Measurements from ENCODE around the gene PRIM1. TPM values are rescaled to one million over a fixed set of nuclear protein-coding genes. Genes with fewer than 3 reads are reported as not detected.
A peak's percentile ranks its signal among the peaks of the same experiment; 100 is the strongest.

The PRIM1 gene
- polyA plus RNA-seq, 2 donors: 3.2 to 7.4 TPM

- Histone ChIP-seq H3K36me3 (ENCODE audit: control insufficient read depth in 2 of 2, insufficient read depth in 2 of 2, low read length in 1 of 2) (peaks cover 0 to 8% of the 10 kb centered on the region in 2 donors), H3K9me3 (ENCODE audit: control insufficient read depth in 2 of 2, insufficient read depth in 1 of 2, low read depth in 1 of 2, low read length in 1 of 2) (no peaks in the 10 kb centered on the region), H3K4me1 (ENCODE audit: control insufficient read depth in 2 of 2, insufficient read depth in 2 of 2, low read length in 1 of 2) (peaks cover 11 to 16% of the 10 kb centered on the region in 2 donors), H3K27me3 (ENCODE audit: control insufficient read depth in 1 of 2, insufficient read depth in 2 of 2, low read length in 2 of 2) (no peaks in the 10 kb centered on the region), H3K27ac (ENCODE audit: low read depth in 2 of 2, low read length in 1 of 2) (peak overlapping the region; percentile 36 to 81), H3K4me3 (ENCODE audit: low read depth in 1 of 2, low read length in 2 of 2) (peak overlapping the region in 1 of 2 donors; percentile 21)
- 11 to 24% methylated on average over 2 of the region's 2 CpGs for WGBS, 2 donors
Measured at GRCh38 chr12:56721721-56722120, 30.4 kb downstream of the PRIM1 start.

GRCh38 chr12:56721216-56721615, 30.9 kb downstream of the PRIM1 start:
- WGBS, 2 donors: 41 to 55% methylated on average over 2 of the region's 2 CpGs
- H3K27me3 ChIP-seq (ENCODE audit: control insufficient read depth in 1 of 2, insufficient read depth in 2 of 2, low read length in 2 of 2): no peaks in the 10 kb centered on the region
- peak overlapping the region; percentile 36 to 81 for H3K27ac ChIP-seq (ENCODE audit: low read depth in 2 of 2, low read length in 1 of 2)
- H3K36me3 ChIP-seq (ENCODE audit: control insufficient read depth in 2 of 2, insufficient read depth in 2 of 2, low read length in 1 of 2): peaks cover 0 to 9% of the 10 kb centered on the region in 2 donors
- peak overlapping the region in 1 of 2 donors; percentile 21 for H3K4me3 ChIP-seq (ENCODE audit: low read depth in 1 of 2, low read length in 2 of 2)
- H3K4me1 ChIP-seq (ENCODE audit: control insufficient read depth in 2 of 2, insufficient read depth in 2 of 2, low read length in 1 of 2): peaks cover 14 to 16% of the 10 kb centered on the region in 2 donors
- no peaks in the 10 kb centered on the region for H3K9me3 ChIP-seq (ENCODE audit: control insufficient read depth in 2 of 2, insufficient read depth in 1 of 2, low read depth in 1 of 2, low read length in 1 of 2)

- peak overlapping the region; percentile 36 to 81 for H3K27ac ChIP-seq (ENCODE audit: low read depth in 2 of 2, low read length in 1 of 2)
- H3K9me3 ChIP-seq (ENCODE audit: control insufficient read depth in 2 of 2, insufficient read depth in 1 of 2, low read depth in 1 of 2, low read length in 1 of 2): no peaks in the 10 kb centered on the region
- 72 to 74% methylated on average over 1 of the region's 1 CpG for WGBS, 2 donors
- peak overlapping the region in 1 of 2 donors; percentile 21 for H3K4me3 ChIP-seq (ENCODE audit: low read depth in 1 of 2, low read length in 2 of 2)
- peaks cover 14 to 18% of the 10 kb centered on the region in 2 donors for H3K4me1 ChIP-seq (ENCODE audit: control insufficient read depth in 2 of 2, insufficient read depth in 2 of 2, low read length in 1 of 2)
- H3K27me3 ChIP-seq (ENCODE audit: control insufficient read depth in 1 of 2, insufficient read depth in 2 of 2, low read length in 2 of 2): no peaks in the 10 kb centered on the region
- H3K36me3 ChIP-seq (ENCODE audit: control insufficient read depth in 2 of 2, insufficient read depth in 2 of 2, low read length in 1 of 2): peaks cover 0 to 14% of the 10 kb centered on the region in 2 donors
Measured at GRCh38 chr12:56720731-56721151, 31.4 kb downstream of the PRIM1 start.

DNA sequence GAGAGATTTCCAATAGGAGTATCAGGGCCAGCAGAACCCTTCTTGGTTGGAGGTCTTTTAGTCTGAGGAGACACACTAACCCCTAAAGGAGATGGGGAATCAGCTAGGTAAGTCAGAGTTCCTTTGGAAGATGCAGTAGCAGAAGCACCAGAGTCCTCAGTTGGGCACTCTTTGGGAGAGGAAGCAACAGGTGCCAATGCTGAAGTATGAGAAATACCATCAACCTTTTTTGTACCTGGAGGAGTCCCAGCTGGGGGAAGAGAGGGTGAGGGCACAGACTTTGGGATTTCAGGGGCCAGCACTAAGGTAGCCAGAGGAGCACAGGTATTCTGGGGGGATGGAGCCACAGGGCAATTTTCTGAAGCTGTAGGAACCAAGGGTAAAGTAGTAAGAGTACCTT, 33.1 kb downstream of the PRIM1 start:
- Histone ChIP-seq H3K9me3 (ENCODE audit: control insufficient read depth in 2 of 2, insufficient read depth in 1 of 2, low read depth in 1 of 2, low read length in 1 of 2) (no peaks in the 10 kb centered on the region), H3K27ac (ENCODE audit: low read depth in 2 of 2, low read length in 1 of 2) (no peak overlapping the region), H3K27me3 (ENCODE audit: control insufficient read depth in 1 of 2, insufficient read depth in 2 of 2, low read length in 2 of 2) (no peaks in the 10 kb centered on the region), H3K36me3 (ENCODE audit: control insufficient read depth in 2 of 2, insufficient read depth in 2 of 2, low read length in 1 of 2) (peaks cover 0 to 21% of the 10 kb centered on the region in 2 donors), H3K4me1 (ENCODE audit: control insufficient read depth in 2 of 2, insufficient read depth in 2 of 2, low read length in 1 of 2) (peaks cover 14 to 19% of the 10 kb centered on the region in 2 donors), H3K4me3 (ENCODE audit: low read depth in 1 of 2, low read length in 2 of 2) (no peak overlapping the region)

DNA sequence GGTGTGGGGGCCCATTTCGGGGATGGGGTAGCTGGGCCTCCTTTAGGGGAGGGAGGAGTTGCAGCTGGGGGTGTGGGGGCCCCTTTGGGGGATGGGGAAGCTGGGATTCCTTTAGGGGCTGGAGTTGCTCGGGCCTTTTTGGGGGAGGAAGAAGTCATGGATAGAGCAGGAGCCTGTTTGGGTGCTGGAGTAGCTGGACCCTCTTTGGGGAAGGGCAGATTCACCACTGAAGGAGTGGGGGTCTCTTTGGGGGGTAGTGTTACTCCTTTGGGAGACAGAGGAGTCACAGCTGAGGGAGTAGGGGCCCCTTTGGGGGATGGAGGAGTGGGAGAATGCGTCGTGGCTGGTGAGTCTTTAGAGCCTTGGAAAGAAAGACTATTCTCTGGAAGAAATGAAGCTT, 33.5 kb downstream of the PRIM1 start:
- Histone ChIP-seq H3K4me1 (ENCODE audit: control insufficient read depth in 2 of 2, insufficient read depth in 2 of 2, low read length in 1 of 2) (peaks cover 14 to 19% of the 10 kb centered on the region in 2 donors), H3K36me3 (ENCODE audit: control insufficient read depth in 2 of 2, insufficient read depth in 2 of 2, low read length in 1 of 2) (peaks cover 0 to 21% of the 10 kb centered on the region in 2 donors), H3K27ac (ENCODE audit: low read depth in 2 of 2, low read length in 1 of 2) (no peak overlapping the region), H3K9me3 (ENCODE audit: control insufficient read depth in 2 of 2, insufficient read depth in 1 of 2, low read depth in 1 of 2, low read length in 1 of 2) (no peaks in the 10 kb centered on the region), H3K4me3 (ENCODE audit: low read depth in 1 of 2, low read length in 2 of 2) (no peak overlapping the region), H3K27me3 (ENCODE audit: control insufficient read depth in 1 of 2, insufficient read depth in 2 of 2, low read length in 2 of 2) (no peaks in the 10 kb centered on the region)
- 44 to 55% methylated on average over 4 of the region's 4 CpGs for WGBS, 2 donors

DNA sequence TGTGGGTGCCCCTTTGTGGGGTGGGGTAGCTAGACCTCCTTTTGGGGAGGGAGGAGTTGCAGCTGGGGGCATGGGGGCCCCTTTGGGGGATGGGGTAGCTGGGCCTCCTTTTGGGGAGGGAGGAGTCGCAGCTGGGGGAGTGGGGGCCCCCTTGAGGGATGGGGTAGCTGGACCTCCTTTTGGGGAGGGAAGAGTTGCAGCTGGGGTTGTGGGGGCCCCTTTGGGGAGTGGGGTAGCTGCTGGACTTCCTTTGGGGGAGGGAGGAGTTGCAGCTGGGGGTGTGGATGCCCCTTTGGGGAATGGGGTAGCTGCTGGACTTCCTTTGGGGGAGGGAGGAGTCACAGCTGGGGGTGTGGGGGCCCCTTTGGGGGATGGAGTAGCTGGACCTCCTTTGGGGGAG, 34.0 kb downstream of the PRIM1 start:
- peak overlapping the region in 1 of 2 donors; percentile 22 for H3K27ac ChIP-seq (ENCODE audit: low read depth in 2 of 2, low read length in 1 of 2)
- peaks cover 14 to 19% of the 10 kb centered on the region in 2 donors for H3K4me1 ChIP-seq (ENCODE audit: control insufficient read depth in 2 of 2, insufficient read depth in 2 of 2, low read length in 1 of 2)
- peaks cover 0 to 23% of the 10 kb centered on the region in 2 donors for H3K36me3 ChIP-seq (ENCODE audit: control insufficient read depth in 2 of 2, insufficient read depth in 2 of 2, low read length in 1 of 2)
- H3K27me3 ChIP-seq (ENCODE audit: control insufficient read depth in 1 of 2, insufficient read depth in 2 of 2, low read length in 2 of 2): no peaks in the 10 kb centered on the region
- H3K4me3 ChIP-seq (ENCODE audit: low read depth in 1 of 2, low read length in 2 of 2): no peak overlapping the region
- H3K9me3 ChIP-seq (ENCODE audit: control insufficient read depth in 2 of 2, insufficient read depth in 1 of 2, low read depth in 1 of 2, low read length in 1 of 2): no peaks in the 10 kb centered on the region
- WGBS, 2 donors: 87 to 88% methylated on average over 1 of the region's 1 CpG

- H3K9me3 ChIP-seq (ENCODE audit: control insufficient read depth in 2 of 2, insufficient read depth in 1 of 2, low read depth in 1 of 2, low read length in 1 of 2): no peaks in the 10 kb centered on the region
- no peak overlapping the region for H3K4me3 ChIP-seq (ENCODE audit: low read depth in 1 of 2, low read length in 2 of 2)
- peaks cover 14 to 19% of the 10 kb centered on the region in 2 donors for H3K4me1 ChIP-seq (ENCODE audit: control insufficient read depth in 2 of 2, insufficient read depth in 2 of 2, low read length in 1 of 2)
- 79 to 82% methylated on average over 4 of the region's 4 CpGs for WGBS, 2 donors
- peaks cover 0 to 27% of the 10 kb centered on the region in 2 donors for H3K36me3 ChIP-seq (ENCODE audit: control insufficient read depth in 2 of 2, insufficient read depth in 2 of 2, low read length in 1 of 2)
- H3K27me3 ChIP-seq (ENCODE audit: control insufficient read depth in 1 of 2, insufficient read depth in 2 of 2, low read length in 2 of 2): no peaks in the 10 kb centered on the region
- no peak overlapping the region for H3K27ac ChIP-seq (ENCODE audit: low read depth in 2 of 2, low read length in 1 of 2)
Measured at GRCh38 chr12:56716933-56717880, 34.9 kb downstream of the PRIM1 start.

DNA sequence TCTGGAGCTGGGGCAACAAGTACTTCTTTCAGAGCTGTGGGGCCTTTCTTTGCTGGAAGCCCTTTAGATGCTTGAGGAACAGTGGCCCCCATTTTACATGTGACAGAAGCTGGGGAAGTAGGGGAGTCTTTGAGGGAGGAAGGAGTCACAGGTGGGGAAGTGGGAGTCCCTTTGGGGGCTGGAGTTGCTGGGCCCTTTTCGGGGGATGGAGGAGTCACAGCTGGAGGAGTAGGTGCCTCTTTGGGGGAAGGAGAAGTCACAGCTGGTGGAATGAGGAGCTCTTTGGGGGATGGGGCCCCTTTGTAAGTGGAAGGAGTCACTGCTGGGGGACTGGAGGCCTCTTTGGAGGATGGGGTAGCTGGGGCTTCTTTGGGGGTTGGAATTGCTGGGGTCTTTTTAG, 35.7 kb downstream of the PRIM1 start:
- Histone ChIP-seq H3K36me3 (ENCODE audit: control insufficient read depth in 2 of 2, insufficient read depth in 2 of 2, low read length in 1 of 2) (peaks cover 0 to 27% of the 10 kb centered on the region in 2 donors), H3K27ac (ENCODE audit: low read depth in 2 of 2, low read length in 1 of 2) (peak overlapping the region in 1 of 2 donors; percentile 1), H3K4me1 (ENCODE audit: control insufficient read depth in 2 of 2, insufficient read depth in 2 of 2, low read length in 1 of 2) (peaks cover 14 to 19% of the 10 kb centered on the region in 2 donors), H3K27me3 (ENCODE audit: control insufficient read depth in 1 of 2, insufficient read depth in 2 of 2, low read length in 2 of 2) (no peaks in the 10 kb centered on the region), H3K9me3 (ENCODE audit: control insufficient read depth in 2 of 2, insufficient read depth in 1 of 2, low read depth in 1 of 2, low read length in 1 of 2) (no peaks in the 10 kb centered on the region), H3K4me3 (ENCODE audit: low read depth in 1 of 2, low read length in 2 of 2) (no peak overlapping the region)
- 56 to 65% methylated on average over 1 of the region's 1 CpG for WGBS, 2 donors

DNA sequence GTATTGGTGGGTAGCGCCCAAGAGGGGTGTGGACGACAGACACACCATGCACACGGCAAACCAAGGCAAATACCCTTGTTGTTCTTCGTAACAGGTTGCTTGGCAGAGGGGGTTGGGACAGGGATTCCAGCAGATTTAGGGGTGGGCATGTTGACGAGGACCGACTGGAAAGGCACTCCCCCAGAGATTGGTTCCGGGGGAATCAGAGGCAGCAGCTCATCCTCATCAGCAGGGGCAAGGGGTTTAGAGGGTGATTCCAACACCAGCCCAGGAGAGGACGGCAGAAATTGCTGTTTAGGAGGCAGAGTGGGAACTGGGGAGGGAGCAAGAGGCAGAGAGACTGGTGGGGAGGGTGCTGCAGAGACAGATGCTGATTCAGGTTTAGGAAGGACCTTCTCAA, 36.3 kb downstream of the PRIM1 start:
- H3K36me3 ChIP-seq (ENCODE audit: control insufficient read depth in 2 of 2, insufficient read depth in 2 of 2, low read length in 1 of 2): peaks cover 0 to 23% of the 10 kb centered on the region in 2 donors
- peaks cover 14% of the 10 kb centered on the region in 2 donors for H3K4me1 ChIP-seq (ENCODE audit: control insufficient read depth in 2 of 2, insufficient read depth in 2 of 2, low read length in 1 of 2)
- H3K27me3 ChIP-seq (ENCODE audit: control insufficient read depth in 1 of 2, insufficient read depth in 2 of 2, low read length in 2 of 2): no peaks in the 10 kb centered on the region
- no peak overlapping the region for H3K4me3 ChIP-seq (ENCODE audit: low read depth in 1 of 2, low read length in 2 of 2)
- WGBS, 2 donors: 67 to 76% methylated on average over 8 of the region's 8 CpGs
- no peaks in the 10 kb centered on the region for H3K9me3 ChIP-seq (ENCODE audit: control insufficient read depth in 2 of 2, insufficient read depth in 1 of 2, low read depth in 1 of 2, low read length in 1 of 2)
- peak overlapping the region in 1 of 2 donors; percentile 26 for H3K27ac ChIP-seq (ENCODE audit: low read depth in 2 of 2, low read length in 1 of 2)

Data from esophagus (tissue), 2 donors.